Astrocyte (in vitro differentiated cells and primary cell): ENCODE data around the gene CIB2. TPM values are rescaled to one million over a fixed set of nuclear protein-coding genes. Genes with fewer than 3 reads are reported as not detected.

Experiments
- DNase-seq: peaks from one replicate; pipeline ENCODE4 v3.0.0-alpha.2; 2010; ENCODE audit warnings: low read depth
- FAIRE-seq: peaks from 2 replicates; lab custom pipeline; 2011; peaks lifted over from hg19 to GRCh38; lab: Jason Lieb, UNC
- H2AFZ ChIP-seq: 2 replicates; pipeline ENCODE4 v1.6.0; 2012; ENCODE audit warnings: low read depth, low read length, inconsistent platforms
- H3K27ac ChIP-seq: 2 replicates; pipeline ENCODE4 v1.5.1; 2011; ENCODE audit warnings: low read depth, low read length, inconsistent platforms
- H3K27me3 ChIP-seq: 2 replicates; pipeline ENCODE4 v1.6.0; 2011; ENCODE audit warnings: low read length, inconsistent platforms; ENCODE audit not compliant: insufficient read depth
- H3K36me3 ChIP-seq: 2 replicates; pipeline ENCODE4 v1.5.1; 2011; ENCODE audit warnings: low read length, inconsistent platforms; ENCODE audit not compliant: insufficient read depth
- H3K4me1 ChIP-seq: 2 replicates; pipeline ENCODE4 v1.5.1; 2011; ENCODE audit warnings: low read length, inconsistent platforms; ENCODE audit not compliant: insufficient read depth
- H3K4me2 ChIP-seq: 2 replicates; pipeline ENCODE4 v1.6.0; 2012; ENCODE audit warnings: low read length, inconsistent platforms
- H3K4me3 ChIP-seq: 2 replicates; pipeline ENCODE4 v1.5.1; 2011; ENCODE audit warnings: low read depth, mild to moderate bottlenecking, low read length, inconsistent platforms; ENCODE audit not compliant: insufficient read depth
- H3K79me2 ChIP-seq: 2 replicates; pipeline ENCODE4 v1.6.0; 2012; ENCODE audit warnings: mild to moderate bottlenecking, low read length, inconsistent platforms; ENCODE audit not compliant: insufficient read depth
- H3K9ac ChIP-seq: 2 replicates; pipeline ENCODE4 v1.6.0; 2012; ENCODE audit warnings: mild to moderate bottlenecking, low read length, inconsistent platforms
- H3K9me3 ChIP-seq: 2 replicates; pipeline ENCODE4 v1.5.1; 2012; ENCODE audit warnings: low read depth, mild to moderate bottlenecking, low read length, inconsistent platforms; ENCODE audit not compliant: insufficient read depth
- H4K20me1 ChIP-seq: 2 replicates; pipeline ENCODE4 v1.6.0; 2012; ENCODE audit warnings: low read length, inconsistent platforms; ENCODE audit not compliant: insufficient read depth
- H3K27ac Mint-ChIP-seq: one replicate; pipeline ENCODE4 v1.8.0; 2021; ENCODE audit warnings: mild to moderate bottlenecking, mixed read lengths; ENCODE audit not compliant: unreplicated experiment
- H3K27me3 Mint-ChIP-seq: one replicate; pipeline ENCODE4 v1.8.0; 2021; ENCODE audit warnings: low read depth, mixed read lengths; ENCODE audit not compliant: unreplicated experiment
- H3K36me3 Mint-ChIP-seq: one replicate; pipeline ENCODE4 v1.8.0; 2021; ENCODE audit warnings: low read depth, mixed read lengths; ENCODE audit not compliant: unreplicated experiment
- H3K4me1 Mint-ChIP-seq: one replicate; pipeline ENCODE4 v1.8.0; 2021; ENCODE audit warnings: low read depth, mixed read lengths; ENCODE audit not compliant: unreplicated experiment
- H3K4me3 Mint-ChIP-seq: one replicate; pipeline ENCODE4 v1.8.0; 2021; ENCODE audit warnings: mild to moderate bottlenecking, moderate library complexity, mixed read lengths; ENCODE audit not compliant: unreplicated experiment
- H3K9me3 Mint-ChIP-seq: one replicate; pipeline ENCODE4 v1.8.0; 2021; ENCODE audit warnings: mild to moderate bottlenecking, mixed read lengths; ENCODE audit not compliant: unreplicated experiment
- CTCF ChIP-seq: IDR thresholded peaks from 2 replicates; pipeline ENCODE4 v1.5.1; 2011; ENCODE audit warnings: low read depth, mild to moderate bottlenecking, inconsistent platforms, low read length, moderate library complexity; ENCODE audit not compliant: insufficient read depth
- EZH2 ChIP-seq: IDR thresholded peaks from 2 replicates; pipeline ENCODE4 v1.6.1; 2012; ENCODE audit warnings: mild to moderate bottlenecking, low read length, inconsistent platforms; ENCODE audit not compliant: insufficient read depth
- total RNA-seq: library from RNA; stranded (reverse); gene quantifications from 2 replicates; pipeline ENCODE4 v1.2.1, GENCODE V29; 2021

Gene CIB2
- total RNA-seq, 1 donor from 2014 or later = 7.4 TPM

- Histone ChIP-seq H3K4me3 (no peak overlapping the region), H3K27me3 (no peaks in the 10 kb centered on the region), H3K4me1 (no peaks in the 10 kb centered on the region), H3K36me3 (peaks cover 28% of the 10 kb centered on the region), H3K79me2 (no peaks in the 10 kb centered on the region), H4K20me1 (peaks cover 4% of the 10 kb centered on the region), H3K4me2 (no peak overlapping the region), H3K27ac (no peak overlapping the region), H2AFZ (no peak overlapping the region), H3K9ac (no peak overlapping the region), H3K9me3 (no peaks in the 10 kb centered on the region)
- no peak overlapping the region for H3K4me3 Mint-ChIP-seq
- no peak overlapping the region for H3K27ac Mint-ChIP-seq
- DNase-seq (no peak), FAIRE-seq (no peak)
- no peak for TF ChIP-seq EZH2
- TF ChIP-seq CTCF = no peak
- H3K9me3 Mint-ChIP-seq = no peaks in the 10 kb centered on the region
- H3K27me3 Mint-ChIP-seq = no peaks in the 10 kb centered on the region
- peaks cover 14% of the 10 kb centered on the region for H3K36me3 Mint-ChIP-seq
- no peaks in the 10 kb centered on the region for H3K4me1 Mint-ChIP-seq
Measured at GRCh38 chr15:78167227-78167888, 36.1 kb upstream of the CIB2 start.

- H3K27me3 Mint-ChIP-seq = no peaks in the 10 kb centered on the region
- TF ChIP-seq EZH2 (no peak), CTCF (no peak)
- H3K27me3 ChIP-seq = no peaks in the 10 kb centered on the region
- H3K4me1 Mint-ChIP-seq = no peaks in the 10 kb centered on the region
- no peak for DNase-seq
- H2AFZ ChIP-seq = no peak overlapping the region
- no peak overlapping the region for H3K27ac Mint-ChIP-seq
- no peak overlapping the region for H3K27ac ChIP-seq
- H3K79me2 ChIP-seq = no peaks in the 10 kb centered on the region
- H3K4me3 ChIP-seq = no peak overlapping the region
- H3K4me3 Mint-ChIP-seq = no peak overlapping the region
- FAIRE-seq = no peak
- H3K36me3 ChIP-seq = peaks cover 36% of the 10 kb centered on the region
- no peak overlapping the region for H3K9ac ChIP-seq
- H3K9me3 Mint-ChIP-seq = no peaks in the 10 kb centered on the region
- H3K36me3 Mint-ChIP-seq = peaks cover 4% of the 10 kb centered on the region
- H3K4me1 ChIP-seq = no peaks in the 10 kb centered on the region
- peaks cover 4% of the 10 kb centered on the region for H4K20me1 ChIP-seq
- no peak overlapping the region for H3K4me2 ChIP-seq
- no peaks in the 10 kb centered on the region for H3K9me3 ChIP-seq
Measured at GRCh38 chr15:78164010-78164409, 32.8 kb upstream of the CIB2 start.

- Mint-ChIP-seq H3K36me3 (peaks cover 4% of the 10 kb centered on the region), H3K4me1 (no peaks in the 10 kb centered on the region), H3K27ac (no peak overlapping the region), H3K4me3 (no peak overlapping the region), H3K9me3 (no peaks in the 10 kb centered on the region), H3K27me3 (no peaks in the 10 kb centered on the region)
- FAIRE-seq = no peak
- Histone ChIP-seq H3K4me1 (no peaks in the 10 kb centered on the region), H3K4me2 (no peak overlapping the region), H3K9ac (no peak overlapping the region), H3K9me3 (no peaks in the 10 kb centered on the region), H2AFZ (no peak overlapping the region), H3K79me2 (no peaks in the 10 kb centered on the region), H3K27ac (no peak overlapping the region), H3K36me3 (peaks cover 32% of the 10 kb centered on the region), H3K27me3 (no peaks in the 10 kb centered on the region), H3K4me3 (no peak overlapping the region), H4K20me1 (peaks cover 4% of the 10 kb centered on the region)
- TF ChIP-seq CTCF (no peak), EZH2 (no peak)
- no peak for DNase-seq
Measured at GRCh38 chr15:78162038-78162437, 30.8 kb upstream of the CIB2 start.
